Measurements from ENCODE around the gene OLIG2.

OLIG2 gene

GRCh38 chr21:33046455-33046854, 20.7 kb downstream of the OLIG2 start:
- in situ Hi-C loops (cut with MboI; ENCODE audit: low sequenced_read_pairs, unreplicated experiment), result no loop called here
- TF ChIP-seq CTCF (IDR thresholded peaks at IDR 0.05; ENCODE audit: borderline replicate concordance, control extremely low read depth, extremely low read depth, insufficient read depth, missing control alignments), result no peak
- no peak for DNase-seq (ENCODE audit: low spot score)

GRCh38 chr21:33047231-33047630, 21.5 kb downstream of the OLIG2 start:
- no peak for DNase-seq (ENCODE audit: low spot score)

GRCh38 chr21:33051925-33052324, 26.2 kb downstream of the OLIG2 start:
- no peak for DNase-seq (ENCODE audit: low spot score)
- in situ Hi-C loops (cut with MboI; ENCODE audit: low sequenced_read_pairs, unreplicated experiment), result no loop called here
- no peak for TF ChIP-seq CTCF (IDR thresholded peaks at IDR 0.05; ENCODE audit: borderline replicate concordance, control extremely low read depth, extremely low read depth, insufficient read depth, missing control alignments)

More at GRCh38 chr21:33047231-33047630, 21.5 kb downstream of the OLIG2 start:
- in situ Hi-C loops (cut with MboI; ENCODE audit: low sequenced_read_pairs, unreplicated experiment), result no loop called here
- no peak for TF ChIP-seq CTCF (IDR thresholded peaks at IDR 0.05; ENCODE audit: borderline replicate concordance, control extremely low read depth, extremely low read depth, insufficient read depth, missing control alignments)

GRCh38 chr21:33053951-33054350, 28.2 kb downstream of the OLIG2 start:
- DNase-seq (ENCODE audit: low spot score), result no peak
- in situ Hi-C loops (cut with MboI; ENCODE audit: low sequenced_read_pairs, unreplicated experiment), result no loop called here
- TF ChIP-seq CTCF (IDR thresholded peaks at IDR 0.05; ENCODE audit: borderline replicate concordance, control extremely low read depth, extremely low read depth, insufficient read depth, missing control alignments), result no peak

GRCh38 chr21:33055991-33056390, 30.3 kb downstream of the OLIG2 start:
- in situ Hi-C loops (cut with MboI; ENCODE audit: low sequenced_read_pairs, unreplicated experiment), result no loop called here
- no peak for TF ChIP-seq CTCF (IDR thresholded peaks at IDR 0.05; ENCODE audit: borderline replicate concordance, control extremely low read depth, extremely low read depth, insufficient read depth, missing control alignments)
- DNase-seq (ENCODE audit: low spot score), result no peak

GRCh38 chr21:33057385-33057940, 31.7 kb downstream of the OLIG2 start:
- TF ChIP-seq CTCF (IDR thresholded peaks at IDR 0.05; ENCODE audit: borderline replicate concordance, control extremely low read depth, extremely low read depth, insufficient read depth, missing control alignments), result no peak
- no peak for DNase-seq (ENCODE audit: low spot score)
- in situ Hi-C loops (cut with MboI; ENCODE audit: low sequenced_read_pairs, unreplicated experiment), result no loop called here
